GM23248 (cell line): ENCODE measurements around the gene CNN2. TPM values are rescaled to one million over a fixed set of nuclear protein-coding genes. Genes with fewer than 3 reads are reported as not detected.

Experiments
- DNase-seq: peaks from one replicate; pipeline ENCODE4 v3.0.0-alpha.2; 2015
- H2AFZ ChIP-seq: fragments of 200-600 bp; sonication (generic); 2 replicates; pipeline ENCODE4 v1.6.1; 2016; ENCODE audit warnings: antibody characterized with exemption
- H3F3A ChIP-seq: fragments of 200-600 bp; sonication (generic); 2 replicates; pipeline ENCODE4 v1.6.1; 2016; ENCODE audit warnings: mild to moderate bottlenecking, antibody characterized with exemption, mixed run types; ENCODE audit not compliant: insufficient read depth
- H3K27ac ChIP-seq: fragments of 200-600 bp; sonication (generic); 2 replicates; pipeline ENCODE4 v1.5.1; 2016; ENCODE audit warnings: mild to moderate bottlenecking
- H3K27me3 ChIP-seq: fragments of 200-600 bp; sonication (generic); replicated peaks from 2 replicates; pipeline ENCODE4 v1.6.1; 2016; ENCODE audit warnings: mild to moderate bottlenecking; ENCODE audit not compliant: insufficient read depth
- H3K36me3 ChIP-seq: fragments of 200-600 bp; sonication (generic); 2 replicates; pipeline ENCODE4 v1.6.1; 2016; ENCODE audit warnings: low read depth, mild to moderate bottlenecking
- H3K4me1 ChIP-seq: fragments of 200-600 bp; sonication (generic); 2 replicates; pipeline ENCODE4 v1.6.1; 2016; ENCODE audit warnings: mild to moderate bottlenecking; ENCODE audit not compliant: insufficient read depth
- H3K4me2 ChIP-seq: fragments of 200-600 bp; sonication (generic); one replicate; pipeline ENCODE4 v1.6.1; 2016; ENCODE audit warnings: mild to moderate bottlenecking; ENCODE audit not compliant: unreplicated experiment
- H3K4me3 ChIP-seq: fragments of 200-600 bp; sonication (generic); 2 replicates; pipeline ENCODE4 v1.5.1; 2016; ENCODE audit warnings: mild to moderate bottlenecking
- H3K79me2 ChIP-seq: fragments of 200-600 bp; sonication (generic); 2 replicates; pipeline ENCODE4 v1.6.1; 2016; ENCODE audit warnings: mild to moderate bottlenecking; ENCODE audit not compliant: insufficient read depth
- H3K9ac ChIP-seq: fragments of 200-600 bp; sonication (generic); 2 replicates; pipeline ENCODE4 v1.6.1; 2016; ENCODE audit warnings: mild to moderate bottlenecking
- H3K9me2 ChIP-seq: fragments of 200-600 bp; sonication (generic); 2 replicates; pipeline ENCODE4 v1.6.1; 2016; ENCODE audit warnings: mixed run types, mild to moderate bottlenecking, moderate library complexity; ENCODE audit not compliant: insufficient read depth
- H3K9me3 ChIP-seq: fragments of 200-600 bp; sonication (generic); one replicate; pipeline ENCODE4 v1.6.1; 2017; ENCODE audit warnings: low read depth
- H4K20me1 ChIP-seq: fragments of 200-600 bp; sonication (generic); 2 replicates; pipeline ENCODE4 v1.6.0; 2016; ENCODE audit not compliant: insufficient read depth
- EZH2 ChIP-seq: fragments of 200-600 bp; sonication (generic); IDR thresholded peaks from 2 replicates; pipeline ENCODE4 v1.6.1; 2018; ENCODE audit warnings: antibody characterized with exemption, mild to moderate bottlenecking; ENCODE audit not compliant: insufficient read depth, poor library complexity, severe bottlenecking
- EZH2phosphoT487 ChIP-seq: fragments of 200-600 bp; sonication (generic); IDR thresholded peaks from 2 replicates; pipeline ENCODE4 v1.6.1; 2018; ENCODE audit warnings: antibody characterized with exemption, moderate library complexity, mild to moderate bottlenecking, low read depth; ENCODE audit not compliant: insufficient read depth
- WGBS, 2 experiments: methylation state at CpG; one replicate each; pipeline ENCODE4 v1.1.6; 2015 to 2017; ENCODE audit warnings: low lambda C conversion rate in 2 of 2, low coverage in 1 of 2; ENCODE audit errors: missing lambda C conversion rate in 2 of 2; 5-methylcytosine and 5-hydroxymethylcytosine counted together
- in situ Hi-C: fragments of 300-500 bp; cut with MboI; formaldehyde crosslinking; loops from 2 replicates; pipeline ENCODE4 v1.15.0; 2020
- polyA plus RNA-seq: library from polyadenylated mRNA; unstranded; fragments of >200 nt; fragmentation: Nextera tagmentation; extraction: Ambion mirVana; gene quantifications from 2 replicates; pipeline ENCODE4 v1.2.1, GENCODE V29; 2016
- total RNA-seq: library from RNA; depleted of rRNA; stranded (reverse); fragments of >200 nt; shearing (Covaris generic); gene quantifications from 2 replicates; pipeline ENCODE4 v1.2.3, GENCODE V29; 2014

The CNN2 gene
- total and polyA plus RNA-seq, 2 experiments from 2014 or later: 244 to 400 TPM

GRCh38 chr19:1061987-1062386 is 35.6 kb downstream of the CNN2 start:
- Histone ChIP-seq H3K9ac (no peak overlapping the region), H4K20me1 (no peaks in the 10 kb centered on the region), H3K4me1 (no peaks in the 10 kb centered on the region), H3K27ac (no peak overlapping the region), H3F3A (no peaks in the 10 kb centered on the region), H3K4me3 (no peak overlapping the region), H3K79me2 (no peaks in the 10 kb centered on the region), H2AFZ (no peak overlapping the region), H3K27me3 (0 out of 2 replicates have a peak, but pooled peaks cover 6% of the 10 kb centered on the region), H3K36me3 (no peaks in the 10 kb centered on the region), H3K9me3 (no peaks in the 10 kb centered on the region), H3K4me2 (no peak overlapping the region), H3K9me2 (no peaks in the 10 kb centered on the region)
- no peak for DNase-seq
- WGBS, 2 experiments: 91 to 93% methylated on average over 13 to 20 of the region's 20 CpGs
- TF ChIP-seq EZH2 (no peak), EZH2phosphoT487 (no peak)
- in situ Hi-C loops: no loop called here

- no peak for DNase-seq
- Histone ChIP-seq H3K4me3 (no peak overlapping the region), H3K4me2 (no peak overlapping the region), H3K4me1 (no peaks in the 10 kb centered on the region), H3K9ac (no peak overlapping the region), H3F3A (no peaks in the 10 kb centered on the region), H3K27ac (no peak overlapping the region), H3K36me3 (no peaks in the 10 kb centered on the region), H2AFZ (no peak overlapping the region), H3K9me2 (no peaks in the 10 kb centered on the region), H3K79me2 (no peaks in the 10 kb centered on the region), H4K20me1 (no peaks in the 10 kb centered on the region), H3K9me3 (no peaks in the 10 kb centered on the region), H3K27me3 (peaks cover 11% of the 10 kb centered on the region; the same call in 1 of the 2 replicates)
- TF ChIP-seq EZH2 (no peak), EZH2phosphoT487 (no peak)
- in situ Hi-C loops: no loop called here
- WGBS, 2 experiments: 92 to 98% methylated on average over 13 to 17 of the region's 17 CpGs
Measured at GRCh38 chr19:1062387-1063029, 36.1 kb downstream of the CNN2 start.

GRCh38 chr19:1063030-1063908 is 36.9 kb downstream of the CNN2 start:
- Histone ChIP-seq H3K9me2 (no peaks in the 10 kb centered on the region), H3K27ac (no peak overlapping the region), H3K9me3 (no peaks in the 10 kb centered on the region), H3F3A (no peaks in the 10 kb centered on the region), H3K4me1 (no peaks in the 10 kb centered on the region), H3K79me2 (no peaks in the 10 kb centered on the region), H3K4me2 (no peak overlapping the region), H2AFZ (no peak overlapping the region), H4K20me1 (no peaks in the 10 kb centered on the region), H3K27me3 (peaks cover 15% of the 10 kb centered on the region; the same call in 1 of the 2 replicates), H3K36me3 (no peaks in the 10 kb centered on the region), H3K4me3 (no peak overlapping the region), H3K9ac (no peak overlapping the region)
- WGBS, 2 experiments: 90 to 93% methylated on average over 27 to 37 of the region's 37 CpGs
- TF ChIP-seq EZH2phosphoT487 (no peak), EZH2 (no peak)
- in situ Hi-C loops: no loop called here
- peak; percentile 47 for DNase-seq

- WGBS, 2 experiments: 72 to 73% methylated on average over 28 to 37 of the region's 37 CpGs
- no peaks in the 10 kb centered on the region for H3F3A ChIP-seq
- H3K79me2 ChIP-seq: no peaks in the 10 kb centered on the region
- H3K27ac ChIP-seq: no peak overlapping the region
- no peak overlapping the region for H3K4me2 ChIP-seq
- H2AFZ ChIP-seq: no peak overlapping the region
- in situ Hi-C loops: no loop called here
- H3K4me1 ChIP-seq: no peaks in the 10 kb centered on the region
- peaks cover 15% of the 10 kb centered on the region; the same call in 1 of the 2 replicates for H3K27me3 ChIP-seq
- H3K36me3 ChIP-seq: no peaks in the 10 kb centered on the region
- no peak overlapping the region for H3K4me3 ChIP-seq
- no peaks in the 10 kb centered on the region for H3K9me2 ChIP-seq
- DNase-seq: no peak
- H4K20me1 ChIP-seq: no peaks in the 10 kb centered on the region
- no peak overlapping the region for H3K9ac ChIP-seq
- TF ChIP-seq EZH2 (no peak), EZH2phosphoT487 (no peak)
- no peaks in the 10 kb centered on the region for H3K9me3 ChIP-seq
Measured at GRCh38 chr19:1063909-1064660, 37.7 kb downstream of the CNN2 start.
